HEK293 (cell line): ENCODE results near the gene TWSG1.

Source experiments
- CTCF ChIA-PET: fragments of 350-600 bp; formaldehyde crosslinking; extraction: SDS; loops from one replicate; lab custom pipeline; 2021; ENCODE audit warnings: antibody characterized with exemption; lab: Yijun Ruan, JAX
- POLR2A ChIA-PET: fragments of 300-600 bp; formaldehyde crosslinking; extraction: SDS; loops from one replicate; lab custom pipeline; 2020; ENCODE audit warnings: antibody characterized with exemption, inconsistent platforms; lab: Yijun Ruan, JAX
- H3K27ac ChIP-seq: fragments of 200-500 bp; sonication (Bioruptor generic); 2 replicates; pipeline ENCODE4 v1.5.1; 2014; ENCODE audit warnings: low read depth, low read length, control low read depth, inconsistent platforms; ENCODE audit errors: extremely low read depth
- H3K36me3 ChIP-seq, 2 experiments: fragments of 200-500 bp in 1 of 2; sonication (Bioruptor generic) in 1 of 2; 1 replicate in 1 of 2; 2 replicates in 1 of 2; pipeline ENCODE4 v1.5.1; 2014 to 2017; ENCODE audit warnings: inconsistent platforms in 2 of 2, low read length in 2 of 2; ENCODE audit not compliant: control insufficient read depth in 2 of 2, insufficient read depth in 1 of 2
- H3K4me1 ChIP-seq: fragments of 200-500 bp; sonication (Bioruptor generic); 2 replicates; pipeline ENCODE4 v1.5.1; 2014; ENCODE audit warnings: mild to moderate bottlenecking, low read length, inconsistent platforms; ENCODE audit not compliant: control insufficient read depth, insufficient read depth
- H3K4me3 ChIP-seq: 2 replicates; pipeline ENCODE4 v1.5.1; 2011; ENCODE audit warnings: low read depth, mild to moderate bottlenecking, control low read depth, low read length, moderate library complexity
- H3K9me3 ChIP-seq: fragments of 200-500 bp; sonication (Bioruptor generic); 2 replicates; pipeline ENCODE4 v1.5.1; 2014; ENCODE audit warnings: low read depth, low read length, inconsistent platforms; ENCODE audit not compliant: control insufficient read depth, insufficient read depth
- BCL11A ChIP-seq: fragments of 450-650 bp; formaldehyde crosslinking; IDR thresholded peaks from 2 replicates; pipeline ENCODE4 v1.5.1; 2016; ENCODE audit warnings: low read depth, missing biosample characterization, missing genetic modification characterization
- CTCF ChIP-seq: fragments of 450-650 bp; formaldehyde crosslinking; IDR thresholded peaks from 2 replicates; pipeline ENCODE4 v1.5.1; 2016; ENCODE audit warnings: missing biosample characterization, missing genetic modification characterization
- GLI4 ChIP-seq: fragments of 450-650 bp; formaldehyde crosslinking; IDR thresholded peaks from 2 replicates; pipeline ENCODE4 v1.5.1; 2016; ENCODE audit warnings: missing biosample characterization, missing genetic modification characterization
- HOXD13 ChIP-seq: sonication (generic); formaldehyde crosslinking; IDR thresholded peaks from 2 replicates; pipeline ENCODE4 v1.8.0; 2022; ENCODE audit warnings: missing genetic modification reagents, borderline replicate concordance
- PATZ1 ChIP-seq: fragments of 450-650 bp; formaldehyde crosslinking; IDR thresholded peaks from 2 replicates; pipeline ENCODE4 v1.5.1; 2016; ENCODE audit warnings: missing biosample characterization, missing genetic modification characterization
- PRDM6 ChIP-seq: fragments of 450-650 bp; formaldehyde crosslinking; IDR thresholded peaks from 2 replicates; pipeline ENCODE4 v1.5.1; 2017; ENCODE audit warnings: missing biosample characterization, missing genetic modification characterization
- WT1 ChIP-seq: fragments of 450-650 bp; formaldehyde crosslinking; IDR thresholded peaks from 2 replicates; pipeline ENCODE4 v1.5.1; 2016; ENCODE audit warnings: missing biosample characterization, missing genetic modification characterization
- ZNF121 ChIP-seq: fragments of 450-650 bp; formaldehyde crosslinking; IDR thresholded peaks from 2 replicates; pipeline ENCODE4 v1.5.1; 2016; ENCODE audit warnings: missing biosample characterization, missing genetic modification characterization
- ZNF146 ChIP-seq: fragments of 450-650 bp; formaldehyde crosslinking; IDR thresholded peaks from 2 replicates; pipeline ENCODE4 v1.5.1; 2016; ENCODE audit warnings: missing biosample characterization, missing genetic modification characterization
- ZNF202 ChIP-seq: fragments of 450-650 bp; formaldehyde crosslinking; IDR thresholded peaks from 2 replicates; pipeline ENCODE4 v1.5.1; 2016; ENCODE audit warnings: missing biosample characterization, missing genetic modification characterization, borderline replicate concordance
- ZNF23 ChIP-seq: fragments of 450-650 bp; formaldehyde crosslinking; IDR thresholded peaks from 2 replicates; pipeline ENCODE4 v1.5.1; 2016; ENCODE audit warnings: missing biosample characterization, missing genetic modification characterization, borderline replicate concordance
- ZNF248 ChIP-seq: fragments of 450-650 bp; formaldehyde crosslinking; IDR thresholded peaks from 2 replicates; pipeline ENCODE4 v1.5.1; 2017; ENCODE audit warnings: missing biosample characterization, missing genetic modification characterization
- ZNF350 ChIP-seq: fragments of 450-650 bp; formaldehyde crosslinking; IDR thresholded peaks from 2 replicates; pipeline ENCODE4 v1.5.0; 2017; ENCODE audit warnings: missing biosample characterization, mild to moderate bottlenecking, missing genetic modification characterization
- ZNF366 ChIP-seq: fragments of 450-650 bp; formaldehyde crosslinking; conservative IDR thresholded peaks from 2 replicates; pipeline ENCODE4 v1.5.1; 2016; ENCODE audit warnings: missing biosample characterization, missing genetic modification characterization
- ZNF600 ChIP-seq: fragments of 450-650 bp; formaldehyde crosslinking; IDR thresholded peaks from 2 replicates; pipeline ENCODE4 v1.5.1; 2016; ENCODE audit warnings: missing biosample characterization, missing genetic modification characterization
- ZNF623 ChIP-seq: fragments of 450-650 bp; formaldehyde crosslinking; IDR thresholded peaks from 2 replicates; pipeline ENCODE4 v1.5.1; 2016; ENCODE audit warnings: missing biosample characterization, missing genetic modification characterization
- ZSCAN4 ChIP-seq: fragments of 450-650 bp; formaldehyde crosslinking; IDR thresholded peaks from 2 replicates; pipeline ENCODE4 v1.5.1; 2017; ENCODE audit warnings: missing biosample characterization, missing genetic modification characterization

Gene TWSG1

GRCh38 chr18:9359796-9360195 lies 25.2 kb downstream of the TWSG1 start:
- ChIA-PET POLR2A (no interaction called here), CTCF (no interaction called here)
- H3K36me3 ChIP-seq = peaks cover 4 to 5% of the 10 kb centered on the region in 2 experiments
- 0 out of 2 replicates have a peak, but pooled peaks have one; percentile 26 for TF ChIP-seq PRDM6 (tag by site-specific recombination)
- no peak for TF ChIP-seq ZNF623 (tag by site-specific recombination)
- TF ChIP-seq ZNF350 (tag by site-specific recombination) = no peak
- H3K9me3 ChIP-seq = no peaks in the 10 kb centered on the region
- H3K4me3 ChIP-seq = no peak overlapping the region
- H3K4me1 ChIP-seq = no peaks in the 10 kb centered on the region
- no peak overlapping the region for H3K27ac ChIP-seq

GRCh38 chr18:9361191-9361590 lies 26.6 kb downstream of the TWSG1 start:
- H3K36me3 ChIP-seq = peaks cover 5 to 9% of the 10 kb centered on the region in 2 experiments
- H3K9me3 ChIP-seq = no peaks in the 10 kb centered on the region
- ChIA-PET POLR2A (no interaction called here), CTCF (no interaction called here)
- no peak overlapping the region for H3K27ac ChIP-seq
- no peak for TF ChIP-seq ZSCAN4 (tag by site-specific recombination)
- no peak for TF ChIP-seq CTCF (tag by site-specific recombination)
- TF ChIP-seq ZNF23 (tag by site-specific recombination) = no peak
- no peak for TF ChIP-seq ZNF248 (tag by site-specific recombination)
- TF ChIP-seq HOXD13 (CRISPR knock-in tag) = no peak
- no peak for TF ChIP-seq ZNF202 (tag by site-specific recombination)
- no peak for TF ChIP-seq WT1 (tag by site-specific recombination)
- no peak for TF ChIP-seq ZNF146 (tag by site-specific recombination)
- TF ChIP-seq BCL11A (tag by site-specific recombination) = no peak
- TF ChIP-seq GLI4 (tag by site-specific recombination) = no peak
- no peak for TF ChIP-seq ZNF121 (tag by site-specific recombination)
- no peak for TF ChIP-seq ZNF600 (tag by site-specific recombination)
- no peak for TF ChIP-seq PATZ1 (tag by site-specific recombination)
- TF ChIP-seq ZNF366 = no peak
- H3K4me1 ChIP-seq = no peaks in the 10 kb centered on the region
- H3K4me3 ChIP-seq = no peak overlapping the region
